Thyroid gland (tissue), 4 donors: Measurements from ENCODE around the gene UNC119. TPM values are rescaled to one million over a fixed set of nuclear protein-coding genes. Genes with fewer than 3 reads are reported as not detected.

Source experiments
- DNase-seq, 2 donors: peaks; one replicate each; pipeline ENCODE4 v3.0.0-alpha.2; 2019
- H3K27ac ChIP-seq, 3 donors: fragments of 200-600 bp; sonication (generic); 1 replicate in 2 of 3; 2 replicates in 1 of 3; pipeline ENCODE4 v1.5.1; 2016 to 2019; ENCODE audit warnings: mild to moderate bottlenecking in 1 of 3, moderate library complexity in 1 of 3
- H3K27me3 ChIP-seq: fragments of 200-600 bp; sonication (generic); one replicate; pipeline ENCODE4 v1.5.1; 2019
- H3K36me3 ChIP-seq, 2 donors: fragments of 200-600 bp; sonication (generic); one replicate each; pipeline ENCODE4 v1.5.1; 2016 to 2019
- H3K4me1 ChIP-seq, 2 donors: fragments of 200-600 bp; sonication (generic); one replicate each; pipeline ENCODE4 v1.5.1; 2017 to 2019
- H3K4me3 ChIP-seq, 3 donors: fragments of 200-600 bp; sonication (generic); replicated peaks in 1 of 3; 1 replicate in 2 of 3; 2 replicates in 1 of 3; pipeline ENCODE4 v1.5.1; 2016; ENCODE audit warnings: mild to moderate bottlenecking in 1 of 3
- H3K9me3 ChIP-seq: fragments of 200-600 bp; sonication (generic); one replicate; pipeline ENCODE4 v1.5.1; 2017
- POLR2A ChIP-seq, 2 donors: fragments of 450-650 bp; IDR thresholded peaks; one replicate each; pipeline ENCODE4 v1.6.1; 2017; ENCODE audit warnings: antibody characterized with exemption in 2 of 2, mild to moderate bottlenecking in 2 of 2, moderate library complexity in 1 of 2
- WGBS, 2 donors: methylation state at CpG; one replicate each; pipeline ENCODE4 v1.1.5; 2017; 5-methylcytosine and 5-hydroxymethylcytosine counted together
- intact Hi-C: fragments of 100-400 bp; cut with DNase I; formaldehyde crosslinking; loops from one replicate; pipeline ENCODE4 v1.15.1; 2023
- total RNA-seq, 4 donors: library from RNA; depleted of rRNA; stranded (reverse); fragments of >200 nt; gene quantifications; one replicate each; pipeline ENCODE4 v1.2.3, GENCODE V29; 2016
- TF ChIP-seq, protein P1 (sequence below), 6 experiments: fragments of 200-600 bp in 3 of 6; fragments of 450-650 bp in 3 of 6; sonication (generic) in 3 of 6; IDR thresholded peaks; one replicate each; pipeline ENCODE4 v1.5.1; 2016 to 2019; ENCODE audit warnings: antibody characterized with exemption in 6 of 6, mild to moderate bottlenecking in 2 of 6, inconsistent platforms in 1 of 6, moderate library complexity in 1 of 6

Gene UNC119
- total RNA-seq, 4 donors from 2014 or later: 29.8 to 43.9 (median 36.0) TPM

DNA sequence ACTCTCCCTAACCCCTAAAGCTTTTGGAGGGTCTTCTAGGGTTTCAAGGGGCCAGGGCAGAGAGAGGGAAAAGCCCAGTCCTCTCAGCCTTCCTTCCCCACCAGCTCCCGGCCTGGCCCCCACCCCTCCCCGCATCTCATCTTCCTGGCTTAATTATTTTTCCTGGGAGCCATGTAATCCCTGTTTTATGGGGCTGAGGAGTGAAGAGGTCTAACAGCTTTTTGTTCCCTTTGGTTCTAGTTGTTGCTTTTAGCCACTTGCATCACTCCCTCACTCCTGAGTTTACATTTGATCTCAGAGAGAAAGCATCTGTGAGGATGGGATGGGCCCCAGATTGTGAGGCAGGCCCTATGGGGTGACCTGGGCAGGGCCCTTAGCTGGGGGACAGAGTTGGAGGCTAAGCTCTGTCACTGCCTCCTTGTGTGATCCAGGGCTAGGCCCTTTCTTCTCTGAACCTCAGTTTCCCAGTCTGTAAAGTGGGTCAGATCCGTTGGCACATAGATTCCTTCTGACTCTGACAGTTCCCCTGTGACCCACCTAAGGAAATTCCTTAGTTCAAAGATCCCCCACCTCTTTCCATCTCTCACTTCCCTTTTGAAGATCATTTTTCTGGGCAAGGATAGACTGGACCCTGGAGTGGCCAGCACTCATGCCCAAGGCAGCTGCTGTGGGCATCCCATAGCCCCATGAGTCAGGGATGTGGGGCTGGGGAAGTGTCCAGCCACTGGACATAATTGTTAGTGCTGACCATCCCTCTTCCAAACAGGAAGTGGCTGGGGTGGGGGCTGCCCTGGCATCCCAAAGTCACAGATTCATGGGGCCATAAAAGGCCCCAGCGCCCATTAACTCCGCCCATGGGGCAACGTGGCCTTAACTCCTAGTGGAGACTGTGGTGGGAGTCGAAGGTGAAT, 20.1 kb downstream of the UNC119 start:
- Histone ChIP-seq H3K9me3 (no peaks in the 10 kb centered on the region), H3K27ac (no peak overlapping the region), H3K4me1 (peaks cover 7 to 18% of the 10 kb centered on the region in 2 donors), H3K27me3 (no peaks in the 10 kb centered on the region), H3K36me3 (no peaks in the 10 kb centered on the region), H3K4me3 (no peak overlapping the region)
- intact Hi-C loops: no loop called here
- 74 to 81% methylated on average over 3 to 7 of the region's 7 CpGs for WGBS, 2 donors
- no peak for DNase-seq
- TF ChIP-seq, protein P1, sequence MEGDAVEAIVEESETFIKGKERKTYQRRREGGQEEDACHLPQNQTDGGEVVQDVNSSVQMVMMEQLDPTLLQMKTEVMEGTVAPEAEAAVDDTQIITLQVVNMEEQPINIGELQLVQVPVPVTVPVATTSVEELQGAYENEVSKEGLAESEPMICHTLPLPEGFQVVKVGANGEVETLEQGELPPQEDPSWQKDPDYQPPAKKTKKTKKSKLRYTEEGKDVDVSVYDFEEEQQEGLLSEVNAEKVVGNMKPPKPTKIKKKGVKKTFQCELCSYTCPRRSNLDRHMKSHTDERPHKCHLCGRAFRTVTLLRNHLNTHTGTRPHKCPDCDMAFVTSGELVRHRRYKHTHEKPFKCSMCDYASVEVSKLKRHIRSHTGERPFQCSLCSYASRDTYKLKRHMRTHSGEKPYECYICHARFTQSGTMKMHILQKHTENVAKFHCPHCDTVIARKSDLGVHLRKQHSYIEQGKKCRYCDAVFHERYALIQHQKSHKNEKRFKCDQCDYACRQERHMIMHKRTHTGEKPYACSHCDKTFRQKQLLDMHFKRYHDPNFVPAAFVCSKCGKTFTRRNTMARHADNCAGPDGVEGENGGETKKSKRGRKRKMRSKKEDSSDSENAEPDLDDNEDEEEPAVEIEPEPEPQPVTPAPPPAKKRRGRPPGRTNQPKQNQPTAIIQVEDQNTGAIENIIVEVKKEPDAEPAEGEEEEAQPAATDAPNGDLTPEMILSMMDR (IDR thresholded peaks at IDR 0.05): no peak
- TF ChIP-seq POLR2A (IDR thresholded peaks at IDR 0.05): no peak

DNA sequence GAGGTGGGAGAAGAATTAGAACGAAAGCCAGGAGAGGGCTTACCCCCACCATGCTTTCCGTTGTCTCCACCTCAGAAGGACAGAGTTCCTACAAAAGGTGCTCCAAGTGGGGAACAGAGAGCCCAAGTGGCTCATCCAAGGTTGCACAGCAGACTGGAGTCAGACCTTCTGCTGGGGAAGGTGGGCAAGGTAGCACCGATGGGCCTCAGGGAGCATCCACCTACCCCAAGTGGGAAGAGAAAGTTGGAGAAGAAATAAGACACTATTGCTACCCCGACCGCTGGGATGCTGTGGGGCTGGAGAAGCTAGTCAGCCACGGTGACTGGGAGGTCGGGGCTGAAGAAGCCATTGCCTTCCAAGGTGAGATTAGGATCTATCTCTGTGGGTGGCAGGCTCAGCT, 21.5 kb downstream of the UNC119 start:
- TF ChIP-seq, protein P1 (IDR thresholded peaks at IDR 0.05): no peak
- no peak for TF ChIP-seq POLR2A (IDR thresholded peaks at IDR 0.05)
- intact Hi-C loops: no loop called here
- DNase-seq: no peak
- Histone ChIP-seq H3K36me3 (no peaks in the 10 kb centered on the region), H3K9me3 (no peaks in the 10 kb centered on the region), H3K4me1 (peaks cover 8 to 26% of the 10 kb centered on the region in 2 donors), H3K27me3 (no peaks in the 10 kb centered on the region), H3K4me3 (no peak overlapping the region), H3K27ac (no peak overlapping the region)
- WGBS, 2 donors: 74 to 76% methylated on average over 7 of the region's 7 CpGs

- intact Hi-C loops: no loop called here
- no peak for TF ChIP-seq POLR2A (IDR thresholded peaks at IDR 0.05)
- TF ChIP-seq, protein P1 (IDR thresholded peaks at IDR 0.05): no peak
- no peaks in the 10 kb centered on the region for H3K9me3 ChIP-seq
- H3K4me3 ChIP-seq: no peak overlapping the region
- no peaks in the 10 kb centered on the region for H3K27me3 ChIP-seq
- no peaks in the 10 kb centered on the region for H3K36me3 ChIP-seq
- WGBS, 2 donors: 86 to 91% methylated on average over 4 of the region's 4 CpGs
- no peak overlapping the region for H3K27ac ChIP-seq
- DNase-seq: no peak
- peaks cover 15 to 33% of the 10 kb centered on the region in 2 donors for H3K4me1 ChIP-seq
These were observed 22.2 kb downstream of the UNC119 start for GRCh38 chr17:28530250-28530649.

DNA sequence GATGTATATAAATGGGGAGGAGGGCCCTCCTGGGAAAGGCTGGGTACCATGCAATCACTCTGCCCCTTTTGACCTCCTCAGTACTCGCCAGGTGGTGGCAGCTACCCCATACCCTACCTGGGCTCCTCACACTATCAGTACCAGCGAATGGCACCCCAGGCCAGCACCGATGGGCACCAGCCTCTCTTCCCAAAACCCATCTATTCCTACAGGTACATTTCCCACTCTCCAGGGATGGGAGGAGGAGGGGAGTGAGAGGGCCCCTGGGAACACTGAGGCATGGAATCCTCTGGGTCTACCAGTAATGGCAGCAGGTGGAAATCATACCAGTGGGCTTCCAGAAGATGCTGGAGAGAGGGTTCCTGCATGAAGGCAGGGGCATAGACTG, 23.4 kb downstream of the UNC119 start:
- intact Hi-C loops: no loop called here
- H3K27ac ChIP-seq: no peak overlapping the region

More for the DNA sequence above, 23.4 kb downstream of the UNC119 start:
- H3K4me3 ChIP-seq: no peak overlapping the region
- H3K9me3 ChIP-seq: no peaks in the 10 kb centered on the region
- 97 to 100% methylated on average over 3 of the region's 3 CpGs for WGBS, 2 donors
- peaks cover 25 to 44% of the 10 kb centered on the region in 2 donors for H3K4me1 ChIP-seq
- TF ChIP-seq, protein P1 (IDR thresholded peaks at IDR 0.05): no peak
- no peak for DNase-seq
- H3K27me3 ChIP-seq: no peaks in the 10 kb centered on the region
- H3K36me3 ChIP-seq: no peaks in the 10 kb centered on the region
